Upper lobe of left lung (tissue), 6 donors: ENCODE data around the gene MT2A. TPM values are rescaled to one million over a fixed set of nuclear protein-coding genes. Genes with fewer than 3 reads are reported as not detected.

Source experiments
- ATAC-seq, 2 donors: fragments of 200-7000 bp; cut with Tn5 transposase; one replicate each; pipeline ENCODE4 v1.9.1; 2022; ENCODE audit warnings: mild to moderate bottlenecking in 2 of 2, moderate library complexity in 2 of 2; ENCODE audit not compliant: low FRiP score in 2 of 2
- DNase-seq, 2 donors: peaks; one replicate each; pipeline ENCODE4 v3.0.0-alpha.2; 2019 to 2020
- H3K27ac ChIP-seq, 4 donors: fragments of 200-600 bp; sonication (generic); one replicate each; pipeline ENCODE4 v1.5.1; 2016 to 2019
- H3K27me3 ChIP-seq, 4 donors: fragments of 200-600 bp; sonication (generic); one replicate each; pipeline ENCODE4 v1.5.1; 2017 to 2019
- H3K36me3 ChIP-seq, 4 donors: fragments of 200-600 bp; sonication (generic); one replicate each; pipeline ENCODE4 v1.5.1; 2016 to 2019
- H3K4me1 ChIP-seq, 4 donors: fragments of 200-600 bp; sonication (generic); one replicate each; pipeline ENCODE4 v1.5.1; 2018 to 2019
- H3K4me3 ChIP-seq, 4 donors: fragments of 200-600 bp; sonication (generic); one replicate each; pipeline ENCODE4 v1.5.1; 2017 to 2019; ENCODE audit warnings: mild to moderate bottlenecking in 2 of 4, moderate library complexity in 1 of 4
- H3K9me3 ChIP-seq, 4 donors: fragments of 200-600 bp; sonication (generic); one replicate each; pipeline ENCODE4 v1.5.1; 2018 to 2019
- EP300 ChIP-seq, 4 donors: sonication (generic); formaldehyde crosslinking; IDR thresholded peaks; one replicate each; pipeline ENCODE4 v1.5.1; 2017; ENCODE audit warnings: antibody characterized with exemption in 4 of 4, control low read depth in 2 of 4
- POLR2A ChIP-seq, 4 donors: fragments of 450-650 bp; IDR thresholded peaks; one replicate each; pipeline ENCODE4 v1.5.1; 2016 to 2017; ENCODE audit warnings: antibody characterized with exemption in 4 of 4, mild to moderate bottlenecking in 2 of 4
- POLR2AphosphoS5 ChIP-seq, 2 donors: sonication (generic); formaldehyde crosslinking; IDR thresholded peaks; one replicate each; pipeline ENCODE4 v1.5.1; 2017; ENCODE audit warnings: antibody characterized with exemption in 2 of 2
- WGBS, 2 donors: methylation state at CpG; one replicate each; pipeline ENCODE4 v1.1.5; 2017 to 2018; 5-methylcytosine and 5-hydroxymethylcytosine counted together
- total RNA-seq, 6 donors: library from RNA; depleted of rRNA in 4 of 6; stranded (reverse); fragments of >200 nt in 4 of 6; gene quantifications; one replicate each; pipeline versions ENCODE4 v1.1.0 to v1.2.1, GENCODE V29; 2016 to 2021
- TF ChIP-seq, protein P1 (sequence below), 6 experiments: fragments of 450-650 bp in 4 of 6; fragments of 200-600 bp in 2 of 6; sonication (generic) in 2 of 6; IDR thresholded peaks; one replicate each; pipeline ENCODE4 v1.5.1; 2016 to 2019; ENCODE audit warnings: antibody characterized with exemption in 6 of 6
- donor health status: DM: no; HTN: no; CAD: no; lungs with moderate emphysema.
- donor health status: DM: no; HTN: yes; CAD: no; lungs with severe emphysema.

Gene MT2A
- total RNA-seq: 100 to 1,000 TPM; 137 to 552 (median 338) TPM

DNA sequence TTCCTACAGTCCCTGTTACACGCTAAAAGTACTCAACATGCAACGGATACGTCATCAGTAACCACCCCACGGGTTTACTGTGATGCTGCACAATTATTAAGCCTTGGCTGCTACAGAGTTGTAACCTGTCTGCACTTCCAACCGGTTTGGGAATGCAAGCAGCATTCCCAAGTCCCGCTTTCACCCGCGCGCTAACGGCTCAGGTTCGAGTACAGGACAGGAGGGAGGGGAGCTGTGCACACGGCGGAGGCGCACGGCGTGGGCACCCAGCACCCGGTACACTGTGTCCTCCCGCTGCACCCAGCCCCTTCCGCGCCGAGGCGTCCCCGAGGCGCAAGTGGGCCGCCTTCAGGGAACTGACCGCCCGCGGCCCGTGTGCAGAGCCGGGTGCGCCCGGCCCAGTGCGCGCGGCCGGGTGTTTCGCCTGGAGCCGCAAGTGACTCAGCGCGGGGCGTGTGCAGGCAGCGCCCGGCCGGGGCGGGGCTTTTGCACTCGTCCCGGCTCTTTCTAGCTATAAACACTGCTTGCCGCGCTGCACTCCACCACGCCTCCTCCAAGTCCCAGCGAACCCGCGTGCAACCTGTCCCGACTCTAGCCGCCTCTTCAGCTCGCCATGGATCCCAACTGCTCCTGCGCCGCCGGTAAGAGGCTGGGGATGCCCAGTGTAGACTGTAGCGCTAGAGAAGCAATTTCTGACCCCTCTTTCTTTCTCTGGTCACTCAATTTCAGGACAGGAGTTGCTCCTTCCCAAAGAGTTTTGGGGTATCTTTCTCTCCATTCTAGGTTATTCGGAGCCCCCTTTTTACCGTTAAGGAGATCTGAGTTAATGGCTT lies at the start of gene MT2A:
TSS of gene MT2A (plus strand) at position 542 of the 833 bp plus-strand sequence. CDS start at position 614, 72 bp downstream.
- Histone ChIP-seq H3K36me3 (no peaks in the 10 kb centered on the region), H3K4me3 (peak within 1 kb of the TSS; percentile 55 to 80 (median 69)), H3K9me3 (no peaks in the 10 kb centered on the region), H3K27ac (peak within 1 kb of the TSS; percentile 91 to 98 (median 94)), H3K27me3 (no peaks in the 10 kb centered on the region), H3K4me1 (peaks cover 38 to 62% (median 49%) of the 10 kb centered on the region in 4 donors)
- ATAC-seq (peak; percentile 92), DNase-seq (peak; percentile 98)
- WGBS, 2 donors: 6 to 15% methylated on average over 12 to 36 of the region's 62 CpGs
- TF ChIP-seq, protein P1, sequence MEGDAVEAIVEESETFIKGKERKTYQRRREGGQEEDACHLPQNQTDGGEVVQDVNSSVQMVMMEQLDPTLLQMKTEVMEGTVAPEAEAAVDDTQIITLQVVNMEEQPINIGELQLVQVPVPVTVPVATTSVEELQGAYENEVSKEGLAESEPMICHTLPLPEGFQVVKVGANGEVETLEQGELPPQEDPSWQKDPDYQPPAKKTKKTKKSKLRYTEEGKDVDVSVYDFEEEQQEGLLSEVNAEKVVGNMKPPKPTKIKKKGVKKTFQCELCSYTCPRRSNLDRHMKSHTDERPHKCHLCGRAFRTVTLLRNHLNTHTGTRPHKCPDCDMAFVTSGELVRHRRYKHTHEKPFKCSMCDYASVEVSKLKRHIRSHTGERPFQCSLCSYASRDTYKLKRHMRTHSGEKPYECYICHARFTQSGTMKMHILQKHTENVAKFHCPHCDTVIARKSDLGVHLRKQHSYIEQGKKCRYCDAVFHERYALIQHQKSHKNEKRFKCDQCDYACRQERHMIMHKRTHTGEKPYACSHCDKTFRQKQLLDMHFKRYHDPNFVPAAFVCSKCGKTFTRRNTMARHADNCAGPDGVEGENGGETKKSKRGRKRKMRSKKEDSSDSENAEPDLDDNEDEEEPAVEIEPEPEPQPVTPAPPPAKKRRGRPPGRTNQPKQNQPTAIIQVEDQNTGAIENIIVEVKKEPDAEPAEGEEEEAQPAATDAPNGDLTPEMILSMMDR (IDR thresholded peaks at IDR 0.05): peak in 1 of 6 experiments; percentile 4
- TF ChIP-seq EP300 (IDR thresholded peaks at IDR 0.05) (peak; percentile 89 to 99 (median 98)), POLR2AphosphoS5 (IDR thresholded peaks at IDR 0.05) (peak; percentile 96 to 97), POLR2A (IDR thresholded peaks at IDR 0.05) (peak; percentile 82 to 93 (median 91))

DNA sequence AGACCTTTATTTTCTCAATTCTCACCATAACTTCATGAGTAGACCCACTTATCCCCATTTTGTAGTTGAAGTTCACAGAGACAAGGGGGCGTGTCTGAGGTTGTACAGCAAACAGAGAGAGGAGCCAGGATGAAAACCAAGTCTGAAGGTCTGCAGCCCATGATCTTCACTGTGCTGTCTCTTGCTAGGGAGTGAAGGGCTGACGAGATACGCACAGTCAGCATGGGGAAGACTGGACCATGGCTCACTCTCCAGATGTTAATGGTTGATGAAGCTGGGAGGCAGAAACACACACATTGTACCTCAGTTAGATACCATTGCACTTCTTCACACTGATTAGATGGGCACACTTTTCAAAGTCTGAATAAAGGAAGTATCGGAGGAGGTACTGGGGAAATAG lies 49.3 kb upstream of the MT2A start:
- no peaks in the 10 kb centered on the region for H3K9me3 ChIP-seq
- no peak overlapping the region for H3K27ac ChIP-seq
- no peak for ATAC-seq
- H3K4me3 ChIP-seq: no peak overlapping the region
- H3K27me3 ChIP-seq: no peaks in the 10 kb centered on the region
- 84 to 97% methylated on average over 4 of the region's 4 CpGs for WGBS, 2 donors
- H3K4me1 ChIP-seq: no peaks in the 10 kb centered on the region
- no peaks in the 10 kb centered on the region for H3K36me3 ChIP-seq
- TF ChIP-seq, protein P1 (IDR thresholded peaks at IDR 0.05): no peak
- TF ChIP-seq POLR2AphosphoS5 (IDR thresholded peaks at IDR 0.05): no peak
- no peak for TF ChIP-seq POLR2A (IDR thresholded peaks at IDR 0.05)
- no peak for TF ChIP-seq EP300 (IDR thresholded peaks at IDR 0.05)
- no peak for DNase-seq

DNA sequence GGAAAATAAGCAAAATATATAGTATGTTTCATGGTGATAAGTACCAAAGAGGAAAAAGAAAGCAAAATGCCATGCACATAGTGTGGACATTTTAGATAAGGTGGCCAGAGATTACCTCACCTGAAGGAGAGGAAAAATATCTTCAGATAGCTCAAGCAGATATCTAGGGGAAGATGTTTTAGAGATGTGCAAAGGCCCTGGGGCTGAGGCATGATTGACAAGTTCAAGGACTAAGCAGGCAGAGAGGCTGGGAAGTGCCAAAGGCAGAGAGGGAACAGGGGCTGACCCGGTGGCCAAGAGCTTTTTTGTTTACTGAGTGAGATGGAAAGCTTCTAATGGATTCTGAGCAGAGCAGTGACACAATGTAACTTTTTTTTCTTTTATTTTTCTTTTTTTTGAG lies 47.9 kb upstream of the MT2A start:
- TF ChIP-seq, protein P1 (IDR thresholded peaks at IDR 0.05): no peak
- TF ChIP-seq POLR2A (IDR thresholded peaks at IDR 0.05) (no peak), POLR2AphosphoS5 (IDR thresholded peaks at IDR 0.05) (no peak), EP300 (IDR thresholded peaks at IDR 0.05) (no peak)
- Histone ChIP-seq H3K4me3 (no peak overlapping the region), H3K27ac (no peak overlapping the region), H3K36me3 (no peaks in the 10 kb centered on the region), H3K9me3 (no peaks in the 10 kb centered on the region), H3K27me3 (no peaks in the 10 kb centered on the region), H3K4me1 (no peaks in the 10 kb centered on the region)
- WGBS, 2 donors: 46 to 60% methylated on average over 1 of the region's 1 CpG
- DNase-seq (no peak), ATAC-seq (no peak)

DNA sequence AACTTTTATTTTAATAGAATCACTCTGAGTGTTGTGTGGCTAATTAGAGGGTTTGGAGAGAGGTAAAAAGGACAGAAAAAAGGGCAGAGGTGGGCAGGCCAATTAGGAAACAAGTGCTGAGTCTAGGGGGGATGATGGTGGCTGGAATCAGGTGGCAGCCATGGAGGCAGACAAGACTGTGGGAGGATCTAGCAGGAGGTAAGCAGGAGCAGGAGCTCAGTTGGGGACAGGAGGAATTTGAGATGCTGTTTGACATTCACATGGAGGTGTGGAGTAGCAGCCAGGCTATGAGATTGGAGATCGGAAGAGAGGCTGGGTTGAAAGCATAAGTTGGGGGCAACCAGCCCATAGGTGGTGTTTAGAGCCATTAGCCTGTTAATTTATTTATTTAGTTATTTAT lies 47.3 kb upstream of the MT2A start:
- Histone ChIP-seq H3K9me3 (no peaks in the 10 kb centered on the region), H3K27me3 (no peaks in the 10 kb centered on the region), H3K4me3 (no peak overlapping the region), H3K36me3 (no peaks in the 10 kb centered on the region), H3K4me1 (no peaks in the 10 kb centered on the region), H3K27ac (no peak overlapping the region)
- ATAC-seq (no peak), DNase-seq (no peak)
- WGBS, 2 donors: 74 to 80% methylated on average over 1 of the region's 1 CpG
- TF ChIP-seq EP300 (IDR thresholded peaks at IDR 0.05): no peak
- no peak for TF ChIP-seq POLR2AphosphoS5 (IDR thresholded peaks at IDR 0.05)
- TF ChIP-seq, protein P1 (IDR thresholded peaks at IDR 0.05): no peak
- no peak for TF ChIP-seq POLR2A (IDR thresholded peaks at IDR 0.05)
